Activated CD4-positive, alpha-beta T cell treated with anti-CD3 and anti-CD28 coated beads, Interleukin-2, amount 10 ng/mL, durations not matched to agents 24 days and 14 days (primary cell): ENCODE measurements around the gene CETN2. TPM values are rescaled to one million over a fixed set of nuclear protein-coding genes. Genes with fewer than 3 reads are reported as not detected.

Source experiments
- DNase-seq: peaks from one replicate; pipeline ENCODE4 v3.0.0; 2022
- H3K27ac Mint-ChIP-seq: one replicate; pipeline ENCODE4 v1.8.0; 2022; ENCODE audit warnings: mild to moderate bottlenecking, mixed read lengths
- H3K27me3 Mint-ChIP-seq: one replicate; pipeline ENCODE4 v1.8.0; 2022; ENCODE audit warnings: mixed read lengths
- H3K36me3 Mint-ChIP-seq: one replicate; pipeline ENCODE4 v1.8.0; 2022; ENCODE audit warnings: low read depth, mild to moderate bottlenecking, mixed read lengths
- H3K4me1 Mint-ChIP-seq: one replicate; pipeline ENCODE4 v1.8.0; 2021; ENCODE audit warnings: mixed read lengths
- H3K4me3 Mint-ChIP-seq: one replicate; pipeline ENCODE4 v1.8.0; 2022; ENCODE audit warnings: mild to moderate bottlenecking, moderate library complexity, mixed read lengths
- H3K9me3 Mint-ChIP-seq: one replicate; pipeline ENCODE4 v1.8.0; 2021; ENCODE audit warnings: mixed read lengths
- intact Hi-C: fragments of 100-400 bp; cut with micrococcal nuclease; formaldehyde crosslinking; loops from one replicate; pipeline ENCODE4 v1.15.1; 2023
- total RNA-seq: library from RNA; stranded (reverse); gene quantifications from 2 replicates; pipeline ENCODE4 v1.2.3, GENCODE V29; 2022

The CETN2 gene
- total RNA-seq = 11.3 and 12.4 TPM in 2 replicates

GRCh38 chrX:152830312-152831305 lies at the start of gene CETN2, which contains the start of gene NSDHL:
TSS of gene CETN2 (minus strand) at chrX:152830757. CDS start at chrX:152830710, 47 bp downstream.
TSS of gene NSDHL (plus strand) at chrX:152831063. CDS start at chrX:152846325, 15,262 bp downstream.
- peaks cover 14% of the 10 kb centered on the region for H3K4me1 Mint-ChIP-seq
- H3K4me3 Mint-ChIP-seq = peak within 1 kb of the TSS; percentile 92
- H3K36me3 Mint-ChIP-seq = peaks cover 23% of the 10 kb centered on the region
- peak; percentile 98 for DNase-seq
- H3K9me3 Mint-ChIP-seq = no peaks in the 10 kb centered on the region
- no peaks in the 10 kb centered on the region for H3K27me3 Mint-ChIP-seq
- peak within 1 kb of the TSS; percentile 92 for H3K27ac Mint-ChIP-seq
- intact Hi-C loops = loop anchor here (5.0 kb wide), 2 partner anchors 102 to 642 kb away; partner anchors contain the start of gene HAUS7

- H3K4me1 Mint-ChIP-seq = no peaks in the 10 kb centered on the region
- no peaks in the 10 kb centered on the region for H3K36me3 Mint-ChIP-seq
- no peak overlapping the region for H3K27ac Mint-ChIP-seq
- no peak for DNase-seq
- no peaks in the 10 kb centered on the region for H3K27me3 Mint-ChIP-seq
- intact Hi-C loops = no loop called here
- H3K4me3 Mint-ChIP-seq = no peak overlapping the region
- H3K9me3 Mint-ChIP-seq = no peaks in the 10 kb centered on the region
Measured at GRCh38 chrX:152878976-152879755, 48.6 kb upstream of the CETN2 start.

- Mint-ChIP-seq H3K36me3 (peaks cover 4% of the 10 kb centered on the region), H3K27me3 (no peaks in the 10 kb centered on the region), H3K4me1 (peaks cover 1% of the 10 kb centered on the region), H3K9me3 (no peaks in the 10 kb centered on the region), H3K4me3 (no peak overlapping the region), H3K27ac (no peak overlapping the region)
- intact Hi-C loops = no loop called here
- no peak for DNase-seq
Measured at GRCh38 chrX:152876931-152877840, 46.6 kb upstream of the CETN2 start.

GRCh38 chrX:152873361-152873760 lies 42.8 kb upstream of the CETN2 start:
- Mint-ChIP-seq H3K27ac (no peak overlapping the region), H3K4me1 (peaks cover 4% of the 10 kb centered on the region), H3K4me3 (no peak overlapping the region), H3K36me3 (peaks cover 23% of the 10 kb centered on the region), H3K27me3 (no peaks in the 10 kb centered on the region), H3K9me3 (no peaks in the 10 kb centered on the region)
- intact Hi-C loops = no loop called here
- DNase-seq = no peak

- intact Hi-C loops = no loop called here
Measured at GRCh38 chrX:152872522-152872921, 42.0 kb upstream of the CETN2 start.

GRCh38 chrX:152871260-152871659 lies 40.7 kb upstream of the CETN2 start:
- H3K9me3 Mint-ChIP-seq = no peaks in the 10 kb centered on the region
- DNase-seq = no peak
- intact Hi-C loops = no loop called here
- H3K27me3 Mint-ChIP-seq = no peaks in the 10 kb centered on the region
- H3K4me3 Mint-ChIP-seq = no peak overlapping the region
- H3K27ac Mint-ChIP-seq = no peak overlapping the region
- peaks cover 4% of the 10 kb centered on the region for H3K4me1 Mint-ChIP-seq
- peaks cover 23% of the 10 kb centered on the region for H3K36me3 Mint-ChIP-seq

More at GRCh38 chrX:152872522-152872921, 42.0 kb upstream of the CETN2 start:
- no peak for DNase-seq
- Mint-ChIP-seq H3K4me3 (no peak overlapping the region), H3K9me3 (no peaks in the 10 kb centered on the region), H3K27me3 (no peaks in the 10 kb centered on the region), H3K4me1 (peaks cover 4% of the 10 kb centered on the region), H3K36me3 (peaks cover 23% of the 10 kb centered on the region), H3K27ac (peak overlapping the region; percentile 76)

- Mint-ChIP-seq H3K9me3 (no peaks in the 10 kb centered on the region), H3K27ac (no peak overlapping the region), H3K36me3 (peaks cover 26% of the 10 kb centered on the region)
Measured at GRCh38 chrX:152869972-152870371, 39.4 kb upstream of the CETN2 start.

GRCh38 chrX:152866386-152866785 lies 35.8 kb upstream of the CETN2 start:
- peaks cover 23% of the 10 kb centered on the region for H3K36me3 Mint-ChIP-seq
- H3K27ac Mint-ChIP-seq = no peak overlapping the region
- H3K4me1 Mint-ChIP-seq = no peaks in the 10 kb centered on the region
- intact Hi-C loops = no loop called here
- no peaks in the 10 kb centered on the region for H3K9me3 Mint-ChIP-seq
- no peak for DNase-seq
- no peaks in the 10 kb centered on the region for H3K27me3 Mint-ChIP-seq
- no peak overlapping the region for H3K4me3 Mint-ChIP-seq

More at GRCh38 chrX:152869972-152870371, 39.4 kb upstream of the CETN2 start:
- Mint-ChIP-seq H3K4me1 (peaks cover 4% of the 10 kb centered on the region), H3K27me3 (no peaks in the 10 kb centered on the region), H3K4me3 (no peak overlapping the region)
- no peak for DNase-seq
- intact Hi-C loops = no loop called here

GRCh38 chrX:152865232-152865920 lies 34.8 kb upstream of the CETN2 start:
- H3K4me3 Mint-ChIP-seq = no peak overlapping the region
- peaks cover 25% of the 10 kb centered on the region for H3K36me3 Mint-ChIP-seq
- no peak for DNase-seq
- H3K27ac Mint-ChIP-seq = no peak overlapping the region
- no peaks in the 10 kb centered on the region for H3K4me1 Mint-ChIP-seq
- H3K9me3 Mint-ChIP-seq = no peaks in the 10 kb centered on the region
- no peaks in the 10 kb centered on the region for H3K27me3 Mint-ChIP-seq
- intact Hi-C loops = no loop called here

GRCh38 chrX:152861826-152862225 lies 31.3 kb upstream of the CETN2 start:
- intact Hi-C loops = no loop called here
- H3K27me3 Mint-ChIP-seq = no peaks in the 10 kb centered on the region
- peaks cover 12% of the 10 kb centered on the region for H3K36me3 Mint-ChIP-seq
- H3K4me3 Mint-ChIP-seq = no peak overlapping the region
- H3K27ac Mint-ChIP-seq = no peak overlapping the region
- H3K4me1 Mint-ChIP-seq = peaks cover 2% of the 10 kb centered on the region
- H3K9me3 Mint-ChIP-seq = no peaks in the 10 kb centered on the region
- no peak for DNase-seq

GRCh38 chrX:152861116-152861515 lies 30.6 kb upstream of the CETN2 start:
- H3K36me3 Mint-ChIP-seq = peaks cover 12% of the 10 kb centered on the region
- no peaks in the 10 kb centered on the region for H3K9me3 Mint-ChIP-seq
- H3K4me1 Mint-ChIP-seq = peaks cover 2% of the 10 kb centered on the region
- H3K27me3 Mint-ChIP-seq = no peaks in the 10 kb centered on the region
- intact Hi-C loops = no loop called here
- no peak overlapping the region for H3K27ac Mint-ChIP-seq
- no peak overlapping the region for H3K4me3 Mint-ChIP-seq
- no peak for DNase-seq

GRCh38 chrX:152853986-152854385 lies 23.4 kb upstream of the CETN2 start:
- no peak overlapping the region for H3K27ac Mint-ChIP-seq
- H3K27me3 Mint-ChIP-seq = no peaks in the 10 kb centered on the region
- H3K4me1 Mint-ChIP-seq = peaks cover 9% of the 10 kb centered on the region
- intact Hi-C loops = no loop called here
- H3K4me3 Mint-ChIP-seq = no peak overlapping the region
- no peak for DNase-seq
- H3K36me3 Mint-ChIP-seq = peaks cover 27% of the 10 kb centered on the region
- no peaks in the 10 kb centered on the region for H3K9me3 Mint-ChIP-seq
